Thoracic aorta (tissue), 2 donors: ENCODE measurements around the gene PSMA5. TPM values are rescaled to one million over a fixed set of nuclear protein-coding genes. Genes with fewer than 3 reads are reported as not detected.

Experiments used
- ATAC-seq: fragments of 150-250 bp; one replicate; pipeline ENCODE4 v1.8.0; 2017; ENCODE audit warnings: low read depth; ENCODE audit not compliant: insufficient number of reproducible peaks, low FRiP score
- DNase-seq: peaks from one replicate; pipeline ENCODE4 v3.0.0-alpha.2; 2020; ENCODE audit warnings: low spot score
- H3K27ac ChIP-seq, 2 donors: fragments of 200-600 bp; sonication (generic); 1 replicate in 1 of 2; 2 replicates in 1 of 2; pipeline ENCODE4 v1.5.1; 2016; ENCODE audit warnings: mild to moderate bottlenecking in 2 of 2, moderate library complexity in 2 of 2
- H3K27me3 ChIP-seq: fragments of 200-600 bp; sonication (generic); replicated peaks from 2 replicates; pipeline ENCODE4 v1.6.0; 2016; ENCODE audit warnings: mild to moderate bottlenecking; ENCODE audit not compliant: insufficient read depth
- H3K36me3 ChIP-seq: fragments of 200-600 bp; sonication (generic); one replicate; pipeline ENCODE4 v1.5.1; 2016
- H3K4me1 ChIP-seq, 2 donors: fragments of 200-600 bp; sonication (generic); 1 replicate in 1 of 2; 2 replicates in 1 of 2; pipeline versions ENCODE4 v1.5.1 to v1.6.0; 2016; ENCODE audit warnings: low read depth in 2 of 2, mild to moderate bottlenecking in 1 of 2; ENCODE audit not compliant: control insufficient read depth in 1 of 2
- H3K4me3 ChIP-seq: fragments of 200-600 bp; sonication (generic); 2 replicates; pipeline ENCODE4 v1.5.1; 2016; ENCODE audit warnings: mild to moderate bottlenecking
- H3K9me3 ChIP-seq: fragments of 200-600 bp; sonication (generic); 2 replicates; pipeline ENCODE4 v1.5.1; 2016
- CTCF ChIP-seq: fragments of 200-600 bp; sonication (generic); IDR thresholded peaks from one replicate; pipeline ENCODE4 v1.5.1; 2019; ENCODE audit warnings: antibody characterized with exemption
- total RNA-seq, 2 donors: library from RNA; depleted of rRNA; stranded (reverse); fragments of >200 nt; gene quantifications; one replicate each; pipeline versions ENCODE4 v1.1.0 to v1.2.3, GENCODE V29; 2016

PSMA5 gene
- total RNA-seq, 2 donors from 2014 or later, result 17.3 to 20.1 TPM

- TF ChIP-seq CTCF, result no peak
- Histone ChIP-seq H3K36me3 (peaks cover 48% of the 10 kb centered on the region), H3K9me3 (no peaks in the 10 kb centered on the region), H3K4me3 (no peak overlapping the region), H3K27ac (no peak overlapping the region), H3K4me1 (peaks cover 0 to 6% of the 10 kb centered on the region in 2 donors), H3K27me3 (no peaks in the 10 kb centered on the region)
- DNase-seq (no peak), ATAC-seq (no peak)
Measured at GRCh38 chr1:109412551-109412950, 13.7 kb downstream of the PSMA5 start.

GRCh38 chr1:109404838-109405237, 21.4 kb downstream of the PSMA5 start:
- TF ChIP-seq CTCF, result no peak
- Histone ChIP-seq H3K4me3 (no peak overlapping the region), H3K27ac (no peak overlapping the region), H3K27me3 (no peaks in the 10 kb centered on the region), H3K4me1 (no peaks in the 10 kb centered on the region), H3K36me3 (peaks cover 8% of the 10 kb centered on the region), H3K9me3 (no peaks in the 10 kb centered on the region)
- ATAC-seq (no peak), DNase-seq (no peak)

- H3K9me3 ChIP-seq, result no peaks in the 10 kb centered on the region
Measured at GRCh38 chr1:109402025-109402424, 24.2 kb downstream of the PSMA5 start.

GRCh38 chr1:109400035-109400655, 26.1 kb downstream of the PSMA5 start:
- peaks cover 14% of the 10 kb centered on the region in 2 donors for H3K4me1 ChIP-seq
- no peaks in the 10 kb centered on the region for H3K36me3 ChIP-seq
- DNase-seq (no peak), ATAC-seq (no peak)
- H3K9me3 ChIP-seq, result no peaks in the 10 kb centered on the region
- H3K27me3 ChIP-seq, result no peaks in the 10 kb centered on the region
- TF ChIP-seq CTCF, result no peak
- H3K4me3 ChIP-seq, result no peak overlapping the region
- H3K27ac ChIP-seq, result no peak overlapping the region

More at GRCh38 chr1:109402025-109402424, 24.2 kb downstream of the PSMA5 start:
- Histone ChIP-seq H3K4me3 (no peak overlapping the region), H3K4me1 (peaks cover 6 to 7% of the 10 kb centered on the region in 2 donors), H3K27ac (peak overlapping the region; percentile 39 to 47), H3K27me3 (no peaks in the 10 kb centered on the region), H3K36me3 (no peaks in the 10 kb centered on the region)
- DNase-seq (no peak), ATAC-seq (no peak)
- TF ChIP-seq CTCF, result no peak

- no peaks in the 10 kb centered on the region for H3K27me3 ChIP-seq
- DNase-seq (no peak), ATAC-seq (no peak)
- H3K4me1 ChIP-seq, result peaks cover 18 to 20% of the 10 kb centered on the region in 2 donors
- no peaks in the 10 kb centered on the region for H3K9me3 ChIP-seq
- H3K27ac ChIP-seq, result no peak overlapping the region
- TF ChIP-seq CTCF, result peak; percentile 67
- H3K36me3 ChIP-seq, result no peaks in the 10 kb centered on the region
- H3K4me3 ChIP-seq, result no peak overlapping the region
Measured at GRCh38 chr1:109399326-109399957, 26.8 kb downstream of the PSMA5 start.
